HEK293 (cell line): ENCODE data around the gene CFP.

Source experiments
- CTCF ChIA-PET: fragments of 350-600 bp; formaldehyde crosslinking; extraction: SDS; loops from one replicate; lab custom pipeline; 2021; ENCODE audit warnings: antibody characterized with exemption; lab: Yijun Ruan, JAX
- POLR2A ChIA-PET: fragments of 300-600 bp; formaldehyde crosslinking; extraction: SDS; loops from one replicate; lab custom pipeline; 2020; ENCODE audit warnings: antibody characterized with exemption, inconsistent platforms; lab: Yijun Ruan, JAX
- H3K27ac ChIP-seq: fragments of 200-500 bp; sonication (Bioruptor generic); 2 replicates; pipeline ENCODE4 v1.5.1; 2014; ENCODE audit warnings: low read depth, low read length, control low read depth, inconsistent platforms; ENCODE audit errors: extremely low read depth
- H3K36me3 ChIP-seq, 2 experiments: fragments of 200-500 bp in 1 of 2; sonication (Bioruptor generic) in 1 of 2; 1 replicate in 1 of 2; 2 replicates in 1 of 2; pipeline ENCODE4 v1.5.1; 2014 to 2017; ENCODE audit warnings: inconsistent platforms in 2 of 2, low read length in 2 of 2; ENCODE audit not compliant: control insufficient read depth in 2 of 2, insufficient read depth in 1 of 2
- H3K4me1 ChIP-seq: fragments of 200-500 bp; sonication (Bioruptor generic); 2 replicates; pipeline ENCODE4 v1.5.1; 2014; ENCODE audit warnings: mild to moderate bottlenecking, low read length, inconsistent platforms; ENCODE audit not compliant: control insufficient read depth, insufficient read depth
- H3K4me3 ChIP-seq: 2 replicates; pipeline ENCODE4 v1.5.1; 2011; ENCODE audit warnings: low read depth, mild to moderate bottlenecking, control low read depth, low read length, moderate library complexity
- H3K9me3 ChIP-seq: fragments of 200-500 bp; sonication (Bioruptor generic); 2 replicates; pipeline ENCODE4 v1.5.1; 2014; ENCODE audit warnings: low read depth, low read length, inconsistent platforms; ENCODE audit not compliant: control insufficient read depth, insufficient read depth
- AEBP2 ChIP-seq: fragments of 450-650 bp; formaldehyde crosslinking; IDR thresholded peaks from 2 replicates; pipeline ENCODE4 v1.5.1; 2016; ENCODE audit warnings: missing biosample characterization, missing genetic modification characterization, borderline replicate concordance
- CTCF ChIP-seq: fragments of 450-650 bp; formaldehyde crosslinking; IDR thresholded peaks from 2 replicates; pipeline ENCODE4 v1.5.1; 2016; ENCODE audit warnings: missing biosample characterization, missing genetic modification characterization
- KLF16 ChIP-seq: fragments of 450-650 bp; formaldehyde crosslinking; IDR thresholded peaks from 2 replicates; pipeline ENCODE4 v1.5.1; 2017; ENCODE audit warnings: missing biosample characterization, missing genetic modification characterization
- MZF1 ChIP-seq: fragments of 450-650 bp; formaldehyde crosslinking; IDR thresholded peaks from 2 replicates; pipeline ENCODE4 v1.5.1; 2017; ENCODE audit warnings: missing biosample characterization, missing genetic modification characterization, borderline replicate concordance
- SCRT2 ChIP-seq: fragments of 450-650 bp; formaldehyde crosslinking; IDR thresholded peaks from 2 replicates; pipeline ENCODE4 v1.5.1; 2016; ENCODE audit warnings: missing biosample characterization, missing genetic modification characterization
- ZBTB49 ChIP-seq: fragments of 450-650 bp; formaldehyde crosslinking; IDR thresholded peaks from 2 replicates; pipeline ENCODE4 v1.5.1; 2016; ENCODE audit warnings: missing biosample characterization, missing genetic modification characterization, low read depth
- ZBTB8A ChIP-seq: fragments of 450-650 bp; formaldehyde crosslinking; IDR thresholded peaks from 2 replicates; pipeline ENCODE4 v1.5.1; 2016; ENCODE audit warnings: missing biosample characterization, missing genetic modification characterization
- ZFP37 ChIP-seq: fragments of 450-650 bp; formaldehyde crosslinking; IDR thresholded peaks from 2 replicates; pipeline ENCODE4 v1.5.1; 2016; ENCODE audit warnings: missing biosample characterization, missing genetic modification characterization
- ZFP41 ChIP-seq: fragments of 450-650 bp; formaldehyde crosslinking; IDR thresholded peaks from 2 replicates; pipeline ENCODE4 v1.5.1; 2016; ENCODE audit warnings: missing biosample characterization, missing genetic modification characterization, borderline replicate concordance
- ZNF19 ChIP-seq: fragments of 450-650 bp; formaldehyde crosslinking; IDR thresholded peaks from 2 replicates; pipeline ENCODE4; 2016; ENCODE audit warnings: missing biosample characterization, missing genetic modification characterization, low read depth
- ZNF335 ChIP-seq: fragments of 450-650 bp; formaldehyde crosslinking; conservative IDR thresholded peaks from 2 replicates; pipeline ENCODE4 v1.5.1; 2016; ENCODE audit warnings: missing biosample characterization, missing genetic modification characterization
- ZNF366 ChIP-seq: fragments of 450-650 bp; formaldehyde crosslinking; conservative IDR thresholded peaks from 2 replicates; pipeline ENCODE4 v1.5.1; 2016; ENCODE audit warnings: missing biosample characterization, missing genetic modification characterization
- ZNF488 ChIP-seq: fragments of 450-650 bp; formaldehyde crosslinking; IDR thresholded peaks from 2 replicates; pipeline ENCODE4 v1.5.1; 2016; ENCODE audit warnings: missing biosample characterization, missing genetic modification characterization
- ZNF621 ChIP-seq: fragments of 450-650 bp; formaldehyde crosslinking; IDR thresholded peaks from 2 replicates; pipeline ENCODE4 v1.5.1; 2017; ENCODE audit warnings: missing biosample characterization, missing genetic modification characterization
- ZNF623 ChIP-seq: fragments of 450-650 bp; formaldehyde crosslinking; IDR thresholded peaks from 2 replicates; pipeline ENCODE4 v1.5.1; 2016; ENCODE audit warnings: missing biosample characterization, missing genetic modification characterization
- ZNF629 ChIP-seq: fragments of 450-650 bp; formaldehyde crosslinking; IDR thresholded peaks from 2 replicates; pipeline ENCODE4 v1.5.1; 2017; ENCODE audit warnings: missing biosample characterization, missing genetic modification characterization
- ZNF639 ChIP-seq: fragments of 450-650 bp; formaldehyde crosslinking; IDR thresholded peaks from 2 replicates; pipeline ENCODE4 v1.5.1; 2016; ENCODE audit warnings: missing biosample characterization, missing genetic modification characterization
- ZNF707 ChIP-seq: fragments of 450-650 bp; formaldehyde crosslinking; IDR thresholded peaks from 2 replicates; pipeline ENCODE4 v1.5.1; 2016; ENCODE audit warnings: missing biosample characterization, missing genetic modification characterization
- ZNF843 ChIP-seq: fragments of 450-650 bp; formaldehyde crosslinking; IDR thresholded peaks from 2 replicates; pipeline ENCODE4 v1.5.1; 2016; ENCODE audit warnings: missing biosample characterization, missing genetic modification characterization

Gene CFP

GRCh38 chrX:47608130-47608810 lies 21.5 kb downstream of the CFP start:
- no peaks in the 10 kb centered on the region for H3K9me3 ChIP-seq
- no peaks in the 10 kb centered on the region for H3K4me1 ChIP-seq
- ChIA-PET CTCF (no interaction called here), POLR2A (no interaction called here)
- H3K4me3 ChIP-seq, result no peak overlapping the region
- no peaks in the 10 kb centered on the region for H3K36me3 ChIP-seq
- no peak overlapping the region for H3K27ac ChIP-seq
- TF ChIP-seq ZNF366 (tag by site-specific recombination), result peak; percentile 62; the same call in 1 of the 2 replicates
- TF ChIP-seq AEBP2 (tag by site-specific recombination), result no peak
- no peak for TF ChIP-seq ZNF488 (tag by site-specific recombination)
- TF ChIP-seq ZNF19 (tag by site-specific recombination), result no peak

- Histone ChIP-seq H3K27ac (no peak overlapping the region), H3K36me3 (no peaks in the 10 kb centered on the region), H3K4me3 (no peak overlapping the region), H3K9me3 (no peaks in the 10 kb centered on the region), H3K4me1 (no peaks in the 10 kb centered on the region)
- no peak for TF ChIP-seq ZNF335
- no peak for TF ChIP-seq ZNF843
- TF ChIP-seq ZFP41, result no peak
- TF ChIP-seq ZBTB49, result no peak
- TF ChIP-seq ZBTB8A (tag by site-specific recombination), result no peak
- POLR2A ChIA-PET, result no interaction called here
- CTCF ChIA-PET, result no interaction called here
These were observed 22.6 kb downstream of the CFP start for GRCh38 chrX:47607091-47607490.

GRCh38 chrX:47605024-47605423 lies 24.7 kb downstream of the CFP start:
- no peaks in the 10 kb centered on the region for H3K9me3 ChIP-seq
- TF ChIP-seq ZNF707 (tag by site-specific recombination) (no peak), KLF16 (no peak), MZF1 (tag by site-specific recombination) (no peak), CTCF (tag by site-specific recombination) (no peak), SCRT2 (no peak), ZNF621 (tag by site-specific recombination) (no peak), ZNF639 (tag by site-specific recombination) (no peak), ZFP37 (no peak), ZNF629 (no peak), ZNF623 (tag by site-specific recombination) (no peak)
- TF ChIP-seq, all 188 proteins: peak for 0
- Histone ChIP-seq H3K36me3 (no peaks in the 10 kb centered on the region), H3K4me3 (no peak overlapping the region), H3K27ac (no peak overlapping the region), H3K4me1 (no peaks in the 10 kb centered on the region)
- ChIA-PET CTCF (interaction anchor here (0.6 kb wide), 1 partner anchor 230 kb away, joined by 5 read pairs; no protein-coding TSS in a partner anchor), POLR2A (no interaction called here)
